ENCODE results near the gene CGGBP1. TPM values are rescaled to one million over a fixed set of nuclear protein-coding genes. Genes with fewer than 3 reads are reported as not detected.
A peak's percentile ranks its signal among the peaks of the same experiment; 100 is the strongest.

Gene CGGBP1
- total RNA-seq, 1 donor: 81.2 TPM

GRCh38 chr3:88059380-88060170 is 770 bp upstream of the CGGBP1 start:
- peak; percentile 14 for DNase-seq (ENCODE audit: low read depth)
- TF ChIP-seq CTCF (IDR thresholded peaks at IDR 0.05; ENCODE audit: insufficient read depth, low read depth, low read length): no peak
- H3K4me3 ChIP-seq (ENCODE audit: low read depth, low read length): peak overlapping the region; percentile 94

- TF ChIP-seq CTCF (IDR thresholded peaks at IDR 0.05; ENCODE audit: insufficient read depth, low read depth, low read length): no peak
- H3K4me3 ChIP-seq (ENCODE audit: low read depth, low read length): peak overlapping the region; percentile 80
- no peak for DNase-seq (ENCODE audit: low read depth)
Measured at GRCh38 chr3:88058306-88058580, 562 bp downstream of the CGGBP1 start.

GRCh38 chr3:88057630-88058305 is 1.0 kb downstream of the CGGBP1 start:
- peak; percentile 26 for TF ChIP-seq CTCF (IDR thresholded peaks at IDR 0.05; ENCODE audit: insufficient read depth, low read depth, low read length)
- DNase-seq (ENCODE audit: low read depth): peak; percentile 37
- peak overlapping the region; percentile 80 for H3K4me3 ChIP-seq (ENCODE audit: low read depth, low read length)

- no peak for DNase-seq (ENCODE audit: low read depth)
- TF ChIP-seq CTCF (IDR thresholded peaks at IDR 0.05; ENCODE audit: insufficient read depth, low read depth, low read length): no peak
- no peak overlapping the region for H3K4me3 ChIP-seq (ENCODE audit: low read depth, low read length)
Measured at GRCh38 chr3:88046766-88047165, 12.0 kb downstream of the CGGBP1 start.

- DNase-seq (ENCODE audit: low read depth): no peak
- H3K4me3 ChIP-seq (ENCODE audit: low read depth, low read length): no peak overlapping the region
- no peak for TF ChIP-seq CTCF (IDR thresholded peaks at IDR 0.05; ENCODE audit: insufficient read depth, low read depth, low read length)
Measured at GRCh38 chr3:88044411-88044810, 14.4 kb downstream of the CGGBP1 start.

GRCh38 chr3:88041005-88041404 is 17.8 kb downstream of the CGGBP1 start:
- DNase-seq (ENCODE audit: low read depth): no peak
- H3K4me3 ChIP-seq (ENCODE audit: low read depth, low read length): no peak overlapping the region
- TF ChIP-seq CTCF (IDR thresholded peaks at IDR 0.05; ENCODE audit: insufficient read depth, low read depth, low read length): no peak
